Embryonic facial prominence (tissue), 1 donor: ENCODE data around the gene PRKAG2.

Source experiments
- DNase-seq: peaks from one replicate; pipeline ENCODE4 v3.0.0-alpha.2; 2016; ENCODE audit errors: extremely low spot score

Gene PRKAG2

DNA sequence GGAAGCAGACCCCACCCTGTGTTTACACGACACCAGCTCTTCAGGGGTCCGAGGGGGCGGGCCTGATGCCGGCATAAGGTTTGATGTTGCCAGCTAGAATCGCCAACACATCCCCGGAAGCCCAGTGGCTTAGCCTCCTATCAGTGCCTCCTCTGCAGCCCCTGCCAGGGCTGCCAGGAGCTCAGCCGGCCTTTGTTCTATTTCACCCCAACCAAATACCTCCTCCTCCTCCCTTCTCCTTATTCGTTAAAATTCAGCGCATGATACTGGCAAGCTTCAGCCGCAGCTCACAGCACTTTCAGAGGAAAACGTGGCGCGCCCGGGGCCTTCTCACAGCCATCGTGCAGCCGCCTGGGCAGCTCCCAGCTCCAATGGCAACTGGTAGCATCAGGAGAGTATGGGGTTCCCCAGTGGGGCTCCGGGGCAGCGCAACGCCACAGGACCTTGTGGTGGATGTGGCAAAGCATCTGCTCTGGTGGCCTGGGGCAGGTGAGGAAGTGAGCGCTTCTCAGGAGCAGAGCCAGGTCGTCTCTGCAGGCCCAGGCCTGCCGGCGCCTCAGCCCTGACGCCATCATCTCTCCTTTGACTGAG lies 180.9 kb downstream of the PRKAG2 start:
- no peak for DNase-seq

DNA sequence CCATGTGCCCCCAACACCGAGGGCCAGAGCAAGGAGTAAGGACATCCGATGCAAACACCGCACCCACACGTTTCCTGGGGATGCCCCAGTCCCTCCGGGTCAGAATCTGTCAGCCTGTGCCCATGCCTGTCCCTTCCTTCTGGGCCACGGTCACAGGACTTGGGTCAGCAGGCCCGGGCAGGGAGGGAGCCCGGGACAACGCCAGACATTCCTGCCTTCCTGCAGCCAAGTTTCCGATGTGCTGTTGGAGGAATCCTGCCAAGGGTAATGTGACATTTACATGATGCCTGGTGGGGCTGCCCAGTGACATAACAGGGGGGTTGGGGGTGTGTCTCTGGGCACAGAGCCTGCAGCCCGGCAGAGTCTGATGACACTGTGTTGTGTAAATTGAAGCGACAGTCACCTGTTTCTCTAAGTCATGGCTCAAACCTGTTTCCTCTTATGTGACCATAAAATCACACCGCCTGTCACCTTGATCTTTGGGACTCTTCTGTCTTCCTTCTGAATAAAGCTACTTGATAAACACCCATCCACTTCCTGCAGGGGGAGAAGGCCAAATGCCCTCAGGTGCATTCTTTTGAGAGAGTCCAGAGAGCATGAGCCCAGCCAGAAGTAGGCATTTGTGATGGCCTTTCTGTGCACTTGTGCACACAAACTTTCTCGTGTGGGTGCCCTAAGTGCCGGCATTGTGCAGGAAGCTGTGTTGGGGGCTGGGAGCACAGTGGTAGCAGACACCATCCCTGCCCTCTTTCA lies 181.9 kb downstream of the PRKAG2 start:
- no peak for DNase-seq

GRCh38 chr7:151694441-151694827 lies 182.5 kb downstream of the PRKAG2 start:
- no peak for DNase-seq

GRCh38 chr7:151693140-151693539 lies 183.8 kb downstream of the PRKAG2 start:
- no peak for DNase-seq

DNA sequence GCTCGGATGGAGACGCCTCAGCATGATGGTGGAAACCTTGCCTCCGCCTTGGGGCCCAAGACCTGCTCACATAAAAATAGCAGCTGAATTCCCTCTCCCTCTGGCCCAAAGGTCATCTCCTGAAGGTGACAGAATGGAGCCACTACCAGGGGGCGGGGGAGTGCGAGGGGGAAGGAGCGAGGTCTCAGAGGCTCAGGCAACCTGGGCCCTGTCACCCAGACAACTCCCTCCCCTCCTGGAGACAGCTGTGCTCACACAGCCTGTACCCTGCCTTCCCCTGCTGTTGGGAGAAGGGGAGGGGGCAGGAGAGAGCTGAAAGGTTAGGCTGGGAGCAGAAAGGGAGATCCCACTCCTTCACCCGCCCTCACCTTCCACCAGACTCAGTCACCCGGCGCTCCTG lies 184.2 kb downstream of the PRKAG2 start:
- DNase-seq = no peak

GRCh38 chr7:151691449-151691848 lies 185.5 kb downstream of the PRKAG2 start:
- DNase-seq = no peak

DNA sequence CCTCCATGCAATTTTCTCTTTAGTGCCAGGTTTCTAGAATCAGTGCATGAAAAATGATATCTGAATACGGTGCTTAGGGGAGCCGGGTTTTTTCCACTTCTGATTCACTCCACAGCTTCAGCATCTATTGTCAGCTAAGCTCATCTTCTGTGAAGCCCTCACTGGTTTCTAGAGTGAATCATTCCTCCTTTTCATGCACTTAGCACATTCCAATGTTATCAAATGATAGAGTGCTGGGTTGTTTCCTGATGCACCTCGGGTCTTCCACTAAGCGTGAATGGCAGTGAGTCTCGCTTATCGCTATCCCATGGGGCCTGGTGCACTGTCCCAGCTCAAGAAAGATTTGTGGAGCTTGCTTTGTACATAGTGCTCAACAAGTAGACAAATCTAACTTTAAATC lies 186.3 kb downstream of the PRKAG2 start:
- DNase-seq = no peak

- DNase-seq = no peak
These were observed 187.5 kb downstream of the PRKAG2 start for GRCh38 chr7:151689196-151689971.

DNA sequence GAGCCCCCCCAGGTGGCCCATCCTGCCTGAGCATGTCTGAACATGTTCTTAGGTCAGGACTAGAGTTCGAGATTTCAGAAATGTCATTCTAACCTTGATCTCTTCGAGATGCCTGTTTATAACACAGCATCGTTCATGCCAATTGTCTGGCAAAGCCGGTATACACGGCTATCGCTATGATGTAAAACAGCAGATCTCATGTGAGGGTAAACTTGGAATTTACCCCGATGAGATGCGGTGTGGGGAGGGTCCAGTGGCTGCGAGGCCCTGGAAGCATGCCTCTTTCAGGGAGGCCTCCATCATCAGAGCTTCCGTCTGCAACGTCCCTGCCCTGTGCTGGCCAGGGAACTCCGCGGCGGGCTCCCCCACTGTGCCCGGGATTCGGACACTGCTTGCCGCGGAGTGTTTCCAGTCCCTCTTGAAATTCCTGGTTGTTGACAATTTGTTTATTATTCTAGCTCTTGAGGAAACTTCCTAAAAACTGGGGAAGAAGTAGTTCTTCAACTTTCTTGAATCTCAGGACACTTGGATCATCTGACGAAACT lies 188.6 kb downstream of the PRKAG2 start:
- no peak for DNase-seq

DNA sequence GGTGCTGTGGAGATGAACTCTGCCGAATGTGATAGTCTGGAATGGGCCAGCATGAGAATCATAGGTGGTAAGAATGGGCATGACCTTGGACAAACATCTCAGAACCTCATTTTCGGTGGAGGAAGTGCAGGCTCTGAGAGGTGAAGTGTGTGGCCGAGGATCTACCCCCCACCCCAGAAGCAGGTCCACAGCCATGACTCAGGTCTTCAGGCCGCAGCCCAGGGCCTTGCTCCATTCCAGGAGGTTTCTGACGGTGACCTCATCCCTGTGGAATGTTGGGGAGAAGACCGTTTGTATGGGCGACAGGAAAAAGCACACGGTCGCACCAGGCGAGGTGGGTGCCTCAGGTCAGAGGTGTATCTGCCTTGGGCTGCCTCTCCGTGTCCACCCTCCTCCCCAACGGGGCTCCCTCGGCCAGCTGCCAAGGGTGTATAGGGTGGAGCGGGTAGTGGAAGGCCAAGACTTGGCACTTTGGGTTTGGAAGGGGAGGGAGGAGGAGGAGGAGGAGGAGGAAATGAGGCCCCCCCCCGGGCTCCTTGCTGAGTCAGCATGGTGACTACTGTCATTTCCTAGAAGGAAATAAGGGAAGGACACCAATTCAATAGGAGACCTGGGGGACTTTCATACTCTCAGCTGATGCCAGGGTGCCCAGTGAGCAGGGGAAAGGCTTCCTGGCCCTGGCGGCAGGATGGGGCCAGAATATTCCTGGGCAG lies 189.2 kb downstream of the PRKAG2 start:
- no peak for DNase-seq

GRCh38 chr7:151686826-151687225 lies 190.1 kb downstream of the PRKAG2 start:
- DNase-seq = no peak

DNA sequence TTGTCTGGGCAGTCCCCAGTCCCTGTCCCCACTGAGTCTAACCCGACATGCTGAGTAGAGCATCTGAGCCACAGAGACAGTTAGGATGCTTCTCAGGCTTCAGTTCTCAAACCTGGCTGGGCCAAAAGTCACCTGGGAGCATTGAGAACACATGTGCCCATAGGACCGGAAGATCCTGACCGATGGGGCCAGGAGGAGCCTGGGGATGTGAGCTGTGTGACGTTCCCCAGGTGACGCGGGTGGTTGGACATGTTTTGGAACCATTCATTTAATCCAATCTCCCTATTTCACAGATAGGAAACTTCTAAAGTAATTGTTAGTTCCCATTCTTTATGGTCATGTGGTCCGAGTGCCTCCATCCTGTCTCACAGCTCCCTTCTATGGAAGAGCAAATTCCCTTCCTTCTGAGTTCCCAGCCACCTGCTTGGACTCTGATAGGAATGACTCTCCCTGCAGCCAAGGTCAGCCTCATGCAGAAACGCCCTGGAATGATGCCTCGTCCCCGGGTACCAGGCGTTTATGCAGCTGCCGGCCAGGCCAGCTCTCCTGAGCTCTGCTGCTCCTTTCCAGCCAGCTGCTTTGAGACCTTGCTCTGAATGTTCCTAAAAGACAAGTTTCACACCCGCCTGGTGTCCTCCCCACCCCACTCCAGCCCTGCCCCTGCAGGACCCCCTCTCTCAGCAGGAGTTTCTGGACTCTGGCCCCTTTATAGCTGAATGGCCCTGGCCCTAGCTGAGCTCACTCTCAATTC lies 190.7 kb downstream of the PRKAG2 start:
- DNase-seq = no peak

DNA sequence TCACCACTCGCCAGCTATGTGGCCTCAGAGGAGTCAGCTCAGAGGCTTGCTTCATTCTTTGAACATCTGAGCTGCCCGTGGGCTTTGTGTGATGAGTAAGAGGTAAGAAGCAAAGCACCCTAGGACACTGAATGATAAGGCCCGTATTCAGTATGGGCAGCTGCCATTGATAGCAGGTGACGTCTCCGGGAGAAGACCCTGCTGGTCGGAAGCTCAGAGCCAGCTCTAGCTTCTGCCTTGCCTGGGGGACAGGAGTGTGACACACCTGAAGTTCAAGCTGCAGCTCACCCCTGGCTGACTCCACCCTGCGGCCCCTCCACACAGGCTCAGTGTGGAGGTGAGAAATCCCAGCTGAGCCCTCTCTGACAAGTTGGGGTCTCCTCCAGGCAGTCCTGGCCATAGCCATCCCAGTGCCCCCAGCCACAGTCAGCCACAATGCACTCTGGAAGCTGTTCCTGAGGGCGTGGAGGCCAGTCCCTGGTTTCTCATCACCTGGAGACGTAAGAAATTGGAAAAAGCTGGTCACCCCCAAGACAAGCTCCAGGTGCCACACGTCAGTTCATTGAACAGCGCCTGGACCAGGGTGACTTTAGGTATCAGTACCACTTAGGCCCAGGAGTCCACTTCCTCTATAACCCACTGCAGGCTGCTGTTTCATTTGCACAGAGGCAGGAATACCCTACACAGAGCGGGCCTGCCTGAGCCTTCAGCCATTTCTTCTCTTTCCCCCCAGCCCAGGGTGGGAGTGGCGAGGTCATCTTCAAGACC lies 192.3 kb downstream of the PRKAG2 start:
- DNase-seq = no peak

GRCh38 chr7:151683615-151684407 lies 193.1 kb downstream of the PRKAG2 start:
- no peak for DNase-seq

GRCh38 chr7:151682831-151683614 lies 193.9 kb downstream of the PRKAG2 start:
- no peak for DNase-seq

GRCh38 chr7:151681726-151682125 lies 195.2 kb downstream of the PRKAG2 start:
- DNase-seq = no peak

DNA sequence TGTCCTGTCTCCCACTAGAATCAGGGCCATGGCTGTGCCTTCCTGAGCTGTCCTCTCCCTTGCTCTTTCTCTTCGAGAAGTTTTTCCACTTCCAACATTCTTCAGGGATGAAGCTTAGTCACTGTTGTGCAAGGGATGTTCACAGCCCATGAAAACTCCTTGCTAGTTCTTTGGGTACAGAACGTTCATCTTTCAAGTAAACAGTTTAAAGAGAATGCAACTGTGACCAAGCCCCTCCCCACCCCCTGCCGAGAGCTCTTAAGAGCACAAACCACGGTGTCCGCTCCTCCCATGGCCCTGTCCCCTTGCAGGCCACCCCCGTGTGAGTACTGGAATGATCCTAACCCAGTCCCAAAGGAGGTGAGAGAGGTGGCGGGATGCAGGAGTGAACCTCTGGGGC lies 196.1 kb downstream of the PRKAG2 start:
- no peak for DNase-seq

GRCh38 chr7:151679881-151680612 lies 196.9 kb downstream of the PRKAG2 start:
- no peak for DNase-seq
